Loucy (cell line): ENCODE data around the gene GRID2.

Source experiments
- CTCF ChIP-seq: fragments of 200-600 bp; sonication (generic); conservative IDR thresholded peaks from 2 replicates; pipeline ENCODE4 v1.5.1; 2014; ENCODE audit warnings: mild to moderate bottlenecking, antibody characterized with exemption, low read length
- EZH2phosphoT487 ChIP-seq: fragments of 200-600 bp; IDR thresholded peaks from 2 replicates; pipeline ENCODE4 v1.6.1; 2018; ENCODE audit warnings: antibody characterized with exemption, mild to moderate bottlenecking, moderate library complexity, borderline replicate concordance

GRCh38 chr4:93502991-93503390 is 1199.2 kb downstream of the GRID2 start:
- TF ChIP-seq EZH2phosphoT487 (no peak), CTCF (no peak)
